Activated CD4-positive, CD25-positive, alpha-beta regulatory T cell (primary cell): Measurements from ENCODE around the gene KLK6.

Experiments
- DNase-seq, 4 experiments: peaks; one replicate each; lab custom pipeline; 2025; lab: John Stamatoyannopoulos, UW

Gene KLK6

DNA sequence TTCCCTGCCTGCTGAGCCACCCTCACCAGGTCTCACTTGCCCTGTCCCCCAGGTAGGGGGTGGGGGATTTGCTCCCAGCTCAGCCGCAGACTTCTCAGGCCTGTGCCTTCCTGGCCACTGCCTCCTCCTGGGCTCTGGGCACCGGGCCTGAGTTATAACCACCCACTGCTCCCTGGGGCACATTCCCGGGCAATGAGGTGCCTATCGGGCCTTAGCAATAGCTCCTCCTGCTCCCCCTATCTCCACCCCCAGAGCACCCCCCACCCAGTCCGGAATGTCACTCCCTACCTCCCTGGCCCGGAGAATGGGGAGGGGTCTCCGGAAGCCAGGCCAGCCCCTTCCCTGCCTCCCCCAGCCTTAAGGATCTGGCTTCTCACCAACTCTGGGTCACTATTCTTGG lies 16.5 kb downstream of the KLK6 start, which contains the start of gene KLK5:
Gene KLK5 (minus strand): TSS at position 129 of the 400 bp plus-strand sequence. CDS start 381 bp downstream, outside the sequence.
- DNase-seq = no peak

- no peak for DNase-seq
These were observed 19.5 kb downstream of the KLK6 start for GRCh38 chr19:50949861-50950260.

DNA sequence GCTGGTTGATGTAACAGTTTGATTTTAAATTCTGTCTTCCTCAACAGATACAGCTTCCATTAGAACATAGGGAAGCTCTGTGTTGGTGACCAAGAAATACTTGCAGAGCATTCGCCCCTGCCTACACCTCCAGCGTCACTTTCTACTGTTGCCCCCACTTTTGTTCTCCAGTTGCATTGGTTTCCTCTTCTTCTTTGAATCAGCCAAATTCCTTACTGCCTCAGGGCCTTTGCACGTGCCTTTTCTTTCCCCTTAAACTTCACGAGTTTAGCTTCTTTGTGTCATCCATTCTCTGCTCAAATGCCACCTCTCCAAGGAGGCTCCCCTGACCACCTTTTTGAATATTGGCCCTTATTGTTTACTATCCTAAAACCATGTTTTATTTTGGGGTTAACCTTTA lies 22.3 kb downstream of the KLK6 start:
- no peak for DNase-seq

DNA sequence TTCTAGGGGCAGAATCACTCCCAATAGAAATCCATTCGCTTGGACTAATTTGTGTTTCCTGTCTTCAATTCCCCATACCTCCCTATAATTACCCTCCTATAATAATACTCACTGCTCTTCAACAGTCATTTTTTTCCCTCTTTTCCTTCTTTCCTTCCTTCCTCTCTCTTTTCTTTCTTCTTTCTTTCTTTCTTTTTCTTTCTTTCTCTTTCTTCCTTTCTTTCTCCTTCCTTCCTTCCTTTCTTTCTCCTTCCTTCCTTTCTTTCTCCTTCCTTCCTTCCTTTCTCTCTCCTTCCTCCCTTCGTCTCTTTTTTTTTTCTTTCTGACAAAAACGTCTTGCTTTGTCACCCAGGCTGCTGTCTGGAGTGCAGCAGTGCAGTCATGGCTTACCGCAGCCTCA lies 24.6 kb downstream of the KLK6 start:
- DNase-seq = no peak

- no peak for DNase-seq
These were observed 26.1 kb downstream of the KLK6 start for GRCh38 chr19:50943074-50943828.

GRCh38 chr19:50939596-50939995 lies 29.8 kb downstream of the KLK6 start:
- no peak for DNase-seq

- no peak for DNase-seq
These were observed 35.8 kb downstream of the KLK6 start for GRCh38 chr19:50933640-50934039.

- DNase-seq = no peak
These were observed 36.7 kb downstream of the KLK6 start for GRCh38 chr19:50932690-50933083.

DNA sequence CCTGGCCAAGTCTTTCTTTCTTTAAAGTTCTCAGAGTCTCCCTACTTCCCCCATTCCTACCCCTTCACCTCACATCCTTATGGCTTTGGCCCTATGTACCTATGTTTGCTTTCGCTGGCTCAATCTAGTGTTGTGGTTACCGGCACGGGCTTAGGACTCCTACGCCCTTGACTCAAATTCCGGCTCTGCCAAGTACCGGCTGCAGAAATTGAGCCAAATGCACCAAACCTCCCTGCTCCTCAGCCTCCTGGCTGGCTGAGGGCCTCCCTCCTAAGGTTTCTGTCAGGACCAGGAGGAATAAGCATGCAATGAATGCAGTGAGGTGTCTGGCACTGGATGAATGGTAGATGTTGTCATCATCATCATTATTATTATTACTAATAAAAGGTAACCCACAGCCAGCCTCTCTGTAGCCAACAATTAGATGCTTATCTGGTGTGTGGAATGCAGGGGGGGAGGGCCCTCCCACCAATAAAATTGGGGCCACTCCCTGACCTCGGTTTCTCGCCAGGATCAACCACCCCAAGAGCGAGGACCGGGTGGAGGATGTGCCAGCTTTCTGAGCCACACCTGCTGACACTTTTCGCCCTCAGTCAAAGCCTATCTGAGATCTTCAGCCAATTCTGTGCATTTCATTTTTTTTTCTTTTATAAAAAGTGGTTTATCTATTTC lies 37.2 kb downstream of the KLK6 start:
- DNase-seq = no peak

- no peak for DNase-seq
These were observed 38.4 kb downstream of the KLK6 start for GRCh38 chr19:50931023-50931422.

- no peak for DNase-seq
These were observed 40.6 kb downstream of the KLK6 start for GRCh38 chr19:50928831-50929230.

DNA sequence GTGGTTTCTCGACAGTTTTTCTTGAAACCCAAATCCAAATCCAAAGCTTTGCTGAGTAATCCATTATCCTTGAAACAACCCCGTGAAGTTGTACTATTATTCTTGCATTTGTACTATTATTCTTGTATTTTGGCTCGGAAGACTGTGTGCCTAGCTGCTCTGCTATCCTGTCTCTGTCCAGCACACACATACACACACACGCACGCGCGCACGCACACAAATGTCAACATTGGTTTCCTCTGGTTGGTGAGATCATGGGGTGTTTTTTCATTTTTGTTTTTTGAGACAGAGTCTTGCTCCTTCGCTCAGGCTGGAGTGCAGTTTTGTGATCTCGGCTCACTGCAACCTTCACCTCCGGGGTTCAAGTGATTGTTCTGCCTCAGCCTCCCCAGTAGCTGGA lies 43.2 kb downstream of the KLK6 start:
- no peak for DNase-seq

GRCh38 chr19:50925734-50926133 lies 43.7 kb downstream of the KLK6 start:
- no peak for DNase-seq

DNA sequence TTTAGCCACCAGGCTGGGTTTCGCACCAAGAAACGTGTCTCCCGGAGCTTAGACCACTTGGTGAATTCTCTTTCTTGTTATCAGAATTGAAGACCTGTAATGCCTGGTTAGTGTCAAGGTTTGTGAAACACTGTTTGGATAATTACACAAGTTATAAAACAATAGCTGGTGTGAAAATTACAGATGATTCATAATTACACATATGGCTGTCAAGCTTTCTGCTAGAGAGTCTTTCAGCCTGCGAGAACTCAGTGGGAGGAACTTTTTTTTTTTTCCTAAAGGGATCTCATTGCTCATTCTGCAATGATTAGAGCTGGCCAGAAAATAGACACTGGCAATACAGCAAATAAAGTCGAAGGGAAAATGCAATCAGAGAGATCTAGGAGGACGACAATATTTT lies 44.8 kb downstream of the KLK6 start:
- DNase-seq = no peak

GRCh38 chr19:50922317-50922853 lies 47.0 kb downstream of the KLK6 start:
- DNase-seq = peak; percentile 42 to 65 (median 61)

GRCh38 chr19:50921426-50922316 lies 47.7 kb downstream of the KLK6 start:
- DNase-seq = no peak

DNA sequence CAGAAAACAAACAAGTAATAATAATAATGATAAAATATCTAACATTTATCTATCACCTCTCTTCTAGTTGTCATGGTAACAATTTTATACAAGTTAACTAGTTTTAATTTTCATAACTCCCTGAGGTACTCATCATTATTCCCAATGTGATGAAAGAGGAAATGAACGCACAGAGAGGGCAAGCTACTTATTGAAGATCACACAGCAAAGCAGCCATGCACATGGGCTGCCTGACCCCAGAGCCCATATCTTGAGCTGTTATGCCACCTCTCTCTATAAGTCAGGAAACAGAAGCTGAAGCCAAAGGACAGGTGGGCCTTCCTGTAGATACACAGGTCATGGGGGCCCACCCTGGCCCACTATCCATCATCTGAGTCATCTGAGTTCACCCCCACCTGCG lies 53.3 kb downstream of the KLK6 start:
- DNase-seq = no peak

DNA sequence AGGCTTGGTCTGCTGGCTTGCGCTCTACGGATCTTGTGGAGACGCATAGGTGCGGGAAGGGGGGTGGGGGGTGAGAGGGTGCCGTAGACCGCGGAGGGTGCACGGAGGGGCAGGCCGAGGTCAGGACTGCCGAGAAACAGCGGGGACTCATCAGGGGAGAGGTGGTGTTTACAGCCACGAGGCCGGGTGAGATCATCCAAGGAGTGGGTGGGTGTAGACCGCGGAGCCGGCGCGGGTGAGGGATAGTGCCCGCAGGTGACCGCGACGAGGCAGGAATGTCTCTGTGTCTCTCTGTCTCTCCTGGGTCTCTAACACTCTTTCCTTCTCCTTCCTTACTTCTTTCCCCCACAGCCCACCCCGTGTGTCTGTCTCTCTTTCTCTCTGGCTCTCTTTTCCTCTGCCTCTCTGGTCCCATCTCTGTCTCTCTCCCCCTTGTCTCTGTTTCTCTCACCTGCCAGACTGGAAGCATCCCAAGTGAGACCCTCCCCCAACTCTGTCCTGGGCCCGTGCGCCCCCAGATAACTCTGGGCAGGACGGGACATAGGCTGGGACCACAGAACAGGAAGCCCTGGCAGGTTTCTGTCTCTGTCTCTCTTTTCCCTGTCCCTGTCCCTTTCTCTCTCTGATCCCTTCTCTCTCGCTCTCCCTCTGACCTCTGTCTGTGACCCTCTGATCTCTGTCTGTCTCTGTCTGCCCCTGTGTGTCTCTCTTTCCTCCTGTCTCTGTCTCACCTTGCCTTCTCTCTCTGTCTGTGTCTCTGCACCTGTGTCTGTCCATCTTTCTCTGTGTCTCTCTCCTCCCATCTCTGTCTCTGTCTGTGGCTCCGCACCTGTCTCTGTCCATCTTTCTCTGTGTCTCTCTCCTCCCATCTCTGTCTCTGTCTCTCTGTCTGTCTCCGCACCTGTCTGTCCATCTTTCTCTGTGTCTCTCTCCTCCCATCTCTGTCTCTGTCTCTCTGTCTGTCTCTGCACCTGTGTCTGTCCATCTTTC lies 56.4 kb downstream of the KLK6 start:
- DNase-seq = no peak

GRCh38 chr19:50912102-50912599 lies 57.2 kb downstream of the KLK6 start:
- no peak for DNase-seq

DNA sequence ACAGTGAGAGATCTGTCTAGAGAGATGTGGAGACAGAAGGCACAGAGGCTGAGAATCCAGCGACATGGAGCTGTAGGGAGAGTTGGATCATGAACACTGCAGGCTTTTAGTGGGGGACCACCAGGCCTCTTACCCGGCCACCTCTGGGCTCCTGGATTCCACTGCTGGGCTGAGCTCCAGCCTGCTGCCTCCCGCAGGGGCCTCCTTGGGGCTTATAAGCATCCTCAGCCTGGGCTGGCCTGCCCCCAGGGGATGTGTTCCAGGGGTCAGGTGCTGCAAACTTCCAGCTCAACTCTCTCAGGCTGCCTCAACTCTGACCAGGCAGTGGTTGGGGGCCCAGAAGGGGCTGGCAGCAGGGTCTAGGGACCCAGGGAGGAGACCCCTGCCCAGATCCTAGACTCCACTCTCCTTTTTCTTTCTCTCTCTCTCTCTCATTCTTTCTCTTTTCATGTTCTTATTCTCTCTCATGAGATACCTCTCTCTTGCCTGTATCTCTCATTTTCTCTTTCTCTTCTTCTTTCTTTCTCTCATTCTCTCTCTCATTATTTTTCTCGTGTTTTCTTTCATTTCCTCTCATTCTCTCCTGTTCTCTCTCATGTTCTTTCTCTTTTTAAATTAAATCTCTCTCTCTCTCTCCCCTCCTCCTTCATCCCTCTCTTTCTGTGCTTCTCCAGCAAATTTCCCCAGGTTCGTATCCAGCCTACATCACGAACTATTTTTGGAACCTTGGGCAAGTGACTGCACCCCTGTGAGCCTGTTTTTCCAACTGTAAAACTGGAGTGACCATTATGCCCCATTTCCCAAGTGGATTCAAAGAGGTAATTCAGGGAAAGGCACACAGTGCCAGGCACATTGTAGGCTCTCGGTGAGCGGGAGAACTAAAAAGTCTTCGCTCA lies 57.9 kb downstream of the KLK6 start, which contains the start of gene KLK4:
Gene KLK4 (minus strand): TSS at position 190 of the 896 bp plus-strand sequence. CDS start 657 bp downstream, outside the sequence.
- no peak for DNase-seq
